K562 (cell line): ENCODE measurements around the gene EDA. TPM values are rescaled to one million over a fixed set of nuclear protein-coding genes. Genes with fewer than 3 reads are reported as not detected.

Source experiments
- ATAC-seq: fragments of 200-7000 bp; cut with Tn5 transposase; 3 replicates; pipeline ENCODE4 v1.9.1; 2020; ENCODE audit warnings: moderate library complexity
- BruUV-seq: library from RNA; stranded (reverse); fragments of 400-500 nt; replicated peaks from 2 replicates; lab custom pipeline; 2021; lab: Mats Ljungman, UMichigan
- CTCF ChIA-PET: fragments of 300-600 bp; formaldehyde crosslinking; extraction: SDS; loops from one replicate; lab custom pipeline; 2021; ENCODE audit warnings: low intra/inter-chr PET ratio; lab: Yijun Ruan, JAX
- POLR2A ChIA-PET: fragments of 300-600, 350-650 bp; sonication (Branson Sonifier 250); formaldehyde crosslinking; extraction: SDS; loops from one replicate; lab custom pipeline; 2021; ENCODE audit warnings: antibody characterized with exemption, inconsistent platforms; lab: Yijun Ruan, JAX
- DNase-seq, 4 experiments: peaks; one replicate each; pipeline versions ENCODE4 v3.0.0 to v3.0.0-alpha.2; 2011 to 2018; ENCODE audit warnings: low spot score in 3 of 4, mixed read lengths in 3 of 4; ENCODE audit errors: extremely low read depth in 1 of 4
- FAIRE-seq: peaks from 2 replicates; lab custom pipeline; 2011; peaks lifted over from hg19 to GRCh38; lab: Jason Lieb, UNC
- H2AFZ ChIP-seq: 2 replicates; pipeline ENCODE4 v1.6.0; 2011; ENCODE audit warnings: low read depth, low read length, control low read depth, inconsistent platforms
- H3K27ac ChIP-seq: fragments of 200-600 bp; 3 replicates; pipeline ENCODE4 v1.8.0; 2011; ENCODE audit warnings: low read depth, mild to moderate bottlenecking, control low read depth, inconsistent platforms, low read length, moderate library complexity, mixed read lengths; ENCODE audit errors: extremely low read depth
- H3K27me3 ChIP-seq, 2 experiments: fragments of 300-600 bp in 1 of 2; 2 replicates in 1 of 2; 3 replicates in 1 of 2; pipeline versions ENCODE4 v1.6.0 to v1.8.0; 2011; ENCODE audit warnings: inconsistent platforms in 2 of 2, low read length in 2 of 2, mild to moderate bottlenecking in 1 of 2, mixed read lengths in 1 of 2, moderate library complexity in 1 of 2; ENCODE audit not compliant: control insufficient read depth in 2 of 2, insufficient read depth in 2 of 2
- H3K36me3 ChIP-seq: fragments of 300-600 bp; 3 replicates; pipeline ENCODE4 v1.8.0; 2011; ENCODE audit warnings: mild to moderate bottlenecking, low read length, inconsistent platforms; ENCODE audit not compliant: control insufficient read depth, insufficient read depth
- H3K4me1 ChIP-seq, 2 experiments: fragments of 200-600 bp in 1 of 2; replicated peaks in 1 of 2; 2 replicates in 1 of 2; 3 replicates in 1 of 2; pipeline versions ENCODE4 v1.5.1 to v1.8.0; 2011; ENCODE audit warnings: inconsistent platforms in 2 of 2, low read length in 2 of 2, mild to moderate bottlenecking in 1 of 2, mixed read lengths in 1 of 2, moderate library complexity in 1 of 2; ENCODE audit not compliant: control insufficient read depth in 2 of 2, insufficient read depth in 2 of 2
- H3K4me2 ChIP-seq: 2 replicates; pipeline ENCODE4 v1.6.1; 2011; ENCODE audit warnings: low read length, control low read depth, inconsistent platforms, mixed read lengths; ENCODE audit not compliant: insufficient read depth
- H3K4me3 ChIP-seq: fragments of 200-600 bp; sonication (generic), shearing (Covaris generic); 2 replicates; pipeline ENCODE4 v1.5.1; 2016; ENCODE audit warnings: control low read depth, inconsistent platforms
- H3K79me2 ChIP-seq: fragments of 200-600 bp; 3 replicates; pipeline ENCODE4 v1.8.0; 2011; ENCODE audit warnings: low read length, inconsistent platforms; ENCODE audit not compliant: control insufficient read depth, insufficient read depth
- H3K9ac ChIP-seq, 2 experiments: 2 replicates each; pipeline versions ENCODE4 v1.6.0 to v1.6.1; 2011; ENCODE audit warnings: low read depth in 2 of 2, low read length in 2 of 2, control low read depth in 1 of 2, inconsistent platforms in 1 of 2, mild to moderate bottlenecking in 1 of 2, mixed read lengths in 1 of 2; ENCODE audit not compliant: insufficient read depth in 1 of 2
- H3K9me1 ChIP-seq: one replicate; pipeline ENCODE4 v1.6.0; 2011; ENCODE audit warnings: inconsistent platforms, mild to moderate bottlenecking, low read length, moderate library complexity; ENCODE audit not compliant: control insufficient read depth, insufficient read depth
- H3K9me3 ChIP-seq: replicated peaks from 2 replicates; pipeline ENCODE4 v1.5.1; 2011; ENCODE audit warnings: low read depth, low read length, inconsistent platforms; ENCODE audit not compliant: control insufficient read depth, insufficient read depth
- H4K20me1 ChIP-seq: replicated peaks from 2 replicates; pipeline ENCODE4 v1.6.1; 2011; ENCODE audit warnings: low read length, inconsistent platforms, mixed read lengths; ENCODE audit not compliant: control insufficient read depth, insufficient read depth
- CAMTA2 ChIP-seq: fragments of 250-450 bp; sonication (Bioruptor Pico); conservative IDR thresholded peaks from 2 replicates; pipeline ENCODE4 v1.5.1; 2022
- CHD2 ChIP-seq: IDR thresholded peaks from 2 replicates; pipeline ENCODE4 v1.6.1; 2011; ENCODE audit warnings: low read depth, low read length
- CSDE1 ChIP-seq, 2 experiments: fragments of 450-650 bp; IDR thresholded peaks; 2 replicates each; pipeline ENCODE4 v1.6.1; 2016; ENCODE audit warnings: mild to moderate bottlenecking in 1 of 2
- HMG20B ChIP-seq: fragments of 250-450 bp; sonication (Bioruptor Pico); IDR thresholded peaks from 2 replicates; pipeline ENCODE4 v1.5.0; 2021; ENCODE audit warnings: mild to moderate bottlenecking
- MCM3 ChIP-seq: fragments of 450-650 bp; IDR thresholded peaks from 2 replicates; pipeline ENCODE4 v1.6.1; 2016
- NFYB ChIP-seq: IDR thresholded peaks from 2 replicates; pipeline ENCODE4 v1.6.1; 2011; ENCODE audit warnings: mild to moderate bottlenecking, moderate library complexity; ENCODE audit not compliant: insufficient read length; ENCODE audit errors: extremely low read depth
- RBBP5 ChIP-seq: fragments of 200-600 bp; sonication (generic); IDR thresholded peaks from 2 replicates; pipeline ENCODE4 v1.6.1; 2012; ENCODE audit warnings: borderline replicate concordance, mild to moderate bottlenecking, low read length, control low read depth, inconsistent platforms; ENCODE audit not compliant: insufficient read depth, poor library complexity, severe bottlenecking
- TAF15 ChIP-seq: fragments of 200-400 bp; formaldehyde crosslinking; IDR thresholded peaks from 2 replicates; pipeline ENCODE4 v1.6.1; 2017; ENCODE audit warnings: mild to moderate bottlenecking, low read depth, low read length, moderate library complexity
- ZNF23 ChIP-seq: fragments of 250-450 bp; sonication (Bioruptor Pico); IDR thresholded peaks from 2 replicates; pipeline ENCODE4 v1.4.0; 2020; ENCODE audit warnings: mild to moderate bottlenecking
- ZNF274 ChIP-seq: IDR thresholded peaks from 2 replicates; pipeline ENCODE4 v1.6.1; 2011; ENCODE audit warnings: low read depth, mild to moderate bottlenecking, low read length, moderate library complexity, borderline replicate concordance
- ZNF384 ChIP-seq: IDR thresholded peaks from 2 replicates; pipeline ENCODE4 v1.6.1; 2012; ENCODE audit warnings: low read depth, low read length, improper control_type of control experiment
- ZNF79 ChIP-seq: fragments of 250-450 bp; sonication (Bioruptor Pico); IDR thresholded peaks from 2 replicates; pipeline ENCODE4 v1.4.0; 2020; ENCODE audit warnings: low read depth, mild to moderate bottlenecking, moderate library complexity
- WGBS: fragments of 100-300 bp; shearing (Covaris generic); methylation state at CpG from one replicate; pipeline ENCODE4 v1.1.6; 2016; ENCODE audit warnings: low coverage, mixed read lengths; ENCODE audit not compliant: insufficient coverage; ENCODE audit errors: missing lambda C conversion rate; 5-methylcytosine and 5-hydroxymethylcytosine counted together
- in situ Hi-C: fragments of 300-500 bp; cut with MboI; formaldehyde crosslinking; loops from 4 replicates; pipeline ENCODE4 v1.15.0; 2018; ENCODE audit warnings: inconsistent platforms, mixed read lengths
- intact Hi-C: fragments of 100-400 bp; cut with micrococcal nuclease; formaldehyde crosslinking; loops from 2 replicates; pipeline ENCODE4 v1.14.2; 2022
- polyA plus RNA-seq, 8 experiments: library from polyadenylated mRNA; depleted of rRNA in 4 of 8; stranded (reverse) in 5 of 8; unstranded in 3 of 8; fragments of >200 nt; fragmentation: Nextera tagmentation in 2 of 8; fragmentation: Illumina TruSeq in 1 of 8; extraction: Ambion mirVana in 2 of 8; extraction: Trizol in 1 of 8; gene quantifications; 2 replicates each; pipeline versions ENCODE4 v1.2.1 to v1.2.3, GENCODE V29; 2011 to 2014; ENCODE audit warnings: inconsistent platforms in 1 of 8, missing spikeins in 1 of 8
- total RNA-seq, 7 experiments: library from RNA; depleted of rRNA in 6 of 7; stranded (reverse); fragments of >200 nt in 6 of 7; fragmentation: Illumina TruSeq in 2 of 7; extraction: Trizol in 2 of 7; gene quantifications; 2 replicates each; pipeline versions ENCODE4 v1.2.1 to v1.2.3, GENCODE V29; 2011 to 2021; ENCODE audit warnings: low replicate concordance in 1 of 7
- TF ChIP-seq, protein P1 (sequence below): IDR thresholded peaks from 2 replicates; pipeline ENCODE4 v1.6.1; 2011; ENCODE audit not compliant: insufficient read length; ENCODE audit errors: extremely low read depth
- TF ChIP-seq, protein P2 (sequence below): fragments of 250-450 bp; sonication (Bioruptor Pico); IDR thresholded peaks from 2 replicates; pipeline ENCODE4 v1.5.0; 2021; ENCODE audit warnings: mild to moderate bottlenecking, moderate library complexity
- TF ChIP-seq, protein P3 (sequence below): fragments of 250-450 bp; sonication (Bioruptor Pico); IDR thresholded peaks from 2 replicates; pipeline ENCODE4 v1.8.0; 2021; ENCODE audit warnings: mild to moderate bottlenecking, moderate library complexity

The EDA gene
- total and polyA plus RNA-seq, 9 of the 15 experiments (the other 6 are each of a cell fraction or from before 2014, with no cell fraction given), result 0.03 to 0.40 (median 0.07) TPM

DNA sequence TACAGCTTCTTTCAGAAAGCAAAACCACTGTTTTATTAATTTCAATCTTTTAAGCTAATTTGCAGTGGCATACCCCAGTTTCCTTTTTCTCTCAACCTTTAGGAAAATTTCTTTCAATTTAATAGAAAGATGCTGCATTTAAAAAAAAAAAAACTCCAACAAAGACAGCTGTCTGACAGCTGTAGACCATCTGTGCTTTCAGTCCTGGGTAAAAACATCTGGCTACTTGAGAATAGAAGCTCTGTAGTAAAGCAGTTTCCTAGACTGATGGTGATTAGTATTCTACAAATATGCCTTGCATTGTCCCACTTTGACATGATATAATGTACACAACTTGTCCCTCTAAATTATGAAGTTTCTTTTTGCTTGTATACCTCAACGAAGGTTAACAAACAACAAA lies 197.8 kb downstream of the EDA start:
- no peaks in the 10 kb centered on the region for H3K79me2 ChIP-seq
- no peak for TF ChIP-seq MCM3
- TF ChIP-seq ZNF79, result no peak
- no peak for TF ChIP-seq TAF15
- TF ChIP-seq, protein P1, sequence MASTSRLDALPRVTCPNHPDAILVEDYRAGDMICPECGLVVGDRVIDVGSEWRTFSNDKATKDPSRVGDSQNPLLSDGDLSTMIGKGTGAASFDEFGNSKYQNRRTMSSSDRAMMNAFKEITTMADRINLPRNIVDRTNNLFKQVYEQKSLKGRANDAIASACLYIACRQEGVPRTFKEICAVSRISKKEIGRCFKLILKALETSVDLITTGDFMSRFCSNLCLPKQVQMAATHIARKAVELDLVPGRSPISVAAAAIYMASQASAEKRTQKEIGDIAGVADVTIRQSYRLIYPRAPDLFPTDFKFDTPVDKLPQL, result no peak
- no peak for TF ChIP-seq ZNF384
- TF ChIP-seq CHD2, result no peak
- TF ChIP-seq ZNF23 (CRISPR knock-in tag), result no peak
- no peak for TF ChIP-seq ZNF274
- TF ChIP-seq CAMTA2 (CRISPR knock-in tag), result no peak
- TF ChIP-seq NFYB, result no peak
- no peak for TF ChIP-seq HMG20B (CRISPR knock-in tag)
- TF ChIP-seq RBBP5, result no peak
- TF ChIP-seq, protein P2, sequence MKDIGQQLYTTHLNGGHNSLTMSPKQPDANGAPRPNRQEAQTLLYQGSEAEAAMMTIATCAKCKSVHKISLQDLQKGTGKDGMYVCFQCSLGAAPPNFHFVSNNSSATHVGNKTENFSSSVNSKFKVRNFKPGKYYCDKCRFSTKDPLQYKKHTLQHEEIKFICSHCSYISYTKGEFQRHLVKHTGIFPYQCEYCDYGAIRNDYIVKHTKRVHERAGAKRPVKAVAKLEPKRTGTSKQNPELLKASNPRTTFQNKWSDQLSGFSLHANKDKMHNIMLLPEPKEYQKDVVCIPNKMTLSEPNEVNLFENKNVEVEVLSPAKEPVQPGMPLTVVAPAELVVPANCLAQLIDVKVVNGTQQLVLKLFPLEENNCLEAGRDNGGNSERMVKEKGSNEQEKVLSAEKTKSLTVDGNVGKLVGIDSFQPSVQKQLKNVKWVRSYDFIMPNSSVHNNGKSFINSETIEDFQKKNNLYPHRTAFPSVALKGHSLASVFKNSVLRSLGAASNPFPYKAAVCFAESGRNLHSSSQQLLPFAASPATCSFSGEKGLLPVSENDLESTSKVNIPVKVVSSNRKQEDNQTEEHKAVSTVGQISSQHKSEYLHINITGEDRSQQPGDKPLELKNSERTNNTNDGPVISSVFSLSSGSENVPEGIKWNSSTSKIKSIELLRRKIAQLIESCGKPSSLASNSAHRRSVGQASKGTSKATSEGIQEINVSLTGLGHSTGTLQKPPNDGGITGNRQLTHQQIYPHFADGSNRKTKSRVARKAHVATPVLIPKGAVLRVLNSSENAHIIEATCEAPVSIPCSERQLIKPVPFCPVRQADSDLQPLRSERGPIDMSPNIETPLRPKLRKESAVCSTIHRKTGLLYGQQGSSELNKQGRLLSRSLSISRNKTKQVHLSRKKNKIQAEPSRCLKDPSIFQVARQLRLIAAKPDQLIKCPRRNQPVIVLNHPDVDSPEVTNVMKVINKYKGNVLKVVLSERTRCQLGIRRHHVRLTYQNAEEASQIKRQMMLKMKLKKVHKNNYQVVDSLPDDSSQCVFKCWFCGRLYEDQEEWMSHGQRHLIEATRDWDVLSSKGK (CRISPR knock-in tag), result no peak
- no peak for TF ChIP-seq CSDE1 (IDR thresholded peaks at IDR 0.05)
- TF ChIP-seq, protein P3, sequence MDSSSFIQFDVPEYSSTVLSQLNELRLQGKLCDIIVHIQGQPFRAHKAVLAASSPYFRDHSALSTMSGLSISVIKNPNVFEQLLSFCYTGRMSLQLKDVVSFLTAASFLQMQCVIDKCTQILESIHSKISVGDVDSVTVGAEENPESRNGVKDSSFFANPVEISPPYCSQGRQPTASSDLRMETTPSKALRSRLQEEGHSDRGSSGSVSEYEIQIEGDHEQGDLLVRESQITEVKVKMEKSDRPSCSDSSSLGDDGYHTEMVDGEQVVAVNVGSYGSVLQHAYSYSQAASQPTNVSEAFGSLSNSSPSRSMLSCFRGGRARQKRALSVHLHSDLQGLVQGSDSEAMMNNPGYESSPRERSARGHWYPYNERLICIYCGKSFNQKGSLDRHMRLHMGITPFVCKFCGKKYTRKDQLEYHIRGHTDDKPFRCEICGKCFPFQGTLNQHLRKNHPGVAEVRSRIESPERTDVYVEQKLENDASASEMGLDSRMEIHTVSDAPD (CRISPR knock-in tag), result no peak
- TF ChIP-seq, all 486 proteins: peak for 0
- Histone ChIP-seq H3K9ac (no peak overlapping the region), H2AFZ (no peak overlapping the region), H3K36me3 (no peaks in the 10 kb centered on the region), H3K27ac (no peak overlapping the region), H3K4me2 (no peak overlapping the region), H3K9me3 (no peaks in the 10 kb centered on the region), H3K4me1 (no peaks in the 10 kb centered on the region), H3K9me1 (no peaks in the 10 kb centered on the region), H3K27me3 (no peaks in the 10 kb centered on the region), H3K4me3 (no peak overlapping the region), H4K20me1 (no peaks in the 10 kb centered on the region)
- ChIA-PET CTCF (no interaction called here), POLR2A (no interaction called here)
- 0% methylated on average over 1 of the region's 1 CpG for WGBS
- FAIRE-seq (no peak), DNase-seq (no peak), ATAC-seq (no peak)
- intact Hi-C loops (no loop called here), in situ Hi-C loops (no loop called here)
- BruUV-seq, result no TSS peak
